ENCODE data around the gene C10orf105.

DNA sequence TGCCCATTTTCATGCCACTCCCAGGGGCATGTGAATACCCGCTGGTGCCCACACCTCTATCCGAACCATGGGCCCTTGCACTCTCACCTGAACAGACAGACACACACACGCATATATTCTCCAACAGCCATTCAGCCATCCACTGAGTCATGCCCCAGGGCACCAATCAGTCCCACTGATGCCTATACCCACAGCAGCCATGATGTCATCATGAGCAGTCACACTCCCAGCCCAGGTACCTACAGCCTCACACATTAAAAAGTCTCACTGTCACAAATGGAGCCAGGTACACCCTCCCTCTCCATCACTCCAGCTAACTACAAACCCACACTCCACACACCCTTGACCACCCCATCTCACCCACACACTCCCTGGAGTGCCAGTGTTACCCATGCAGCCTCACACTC is 41.5 kb upstream of the C10orf105 start:
- no peak for TF ChIP-seq RFX5 (IDR thresholded peaks at IDR 0.05; ENCODE audit: low read length)
- no peak for TF ChIP-seq MXI1 (IDR thresholded peaks at IDR 0.05; ENCODE audit: low read depth, low read length)
- TF ChIP-seq, protein P1, sequence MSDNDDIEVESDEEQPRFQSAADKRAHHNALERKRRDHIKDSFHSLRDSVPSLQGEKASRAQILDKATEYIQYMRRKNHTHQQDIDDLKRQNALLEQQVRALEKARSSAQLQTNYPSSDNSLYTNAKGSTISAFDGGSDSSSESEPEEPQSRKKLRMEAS (IDR thresholded peaks at IDR 0.05; ENCODE audit: low read depth) = no peak
- TF ChIP-seq TAF1 (IDR thresholded peaks at IDR 0.05; ENCODE audit: borderline replicate concordance, low read depth, low read length) = no peak
- TF ChIP-seq, protein P2, sequence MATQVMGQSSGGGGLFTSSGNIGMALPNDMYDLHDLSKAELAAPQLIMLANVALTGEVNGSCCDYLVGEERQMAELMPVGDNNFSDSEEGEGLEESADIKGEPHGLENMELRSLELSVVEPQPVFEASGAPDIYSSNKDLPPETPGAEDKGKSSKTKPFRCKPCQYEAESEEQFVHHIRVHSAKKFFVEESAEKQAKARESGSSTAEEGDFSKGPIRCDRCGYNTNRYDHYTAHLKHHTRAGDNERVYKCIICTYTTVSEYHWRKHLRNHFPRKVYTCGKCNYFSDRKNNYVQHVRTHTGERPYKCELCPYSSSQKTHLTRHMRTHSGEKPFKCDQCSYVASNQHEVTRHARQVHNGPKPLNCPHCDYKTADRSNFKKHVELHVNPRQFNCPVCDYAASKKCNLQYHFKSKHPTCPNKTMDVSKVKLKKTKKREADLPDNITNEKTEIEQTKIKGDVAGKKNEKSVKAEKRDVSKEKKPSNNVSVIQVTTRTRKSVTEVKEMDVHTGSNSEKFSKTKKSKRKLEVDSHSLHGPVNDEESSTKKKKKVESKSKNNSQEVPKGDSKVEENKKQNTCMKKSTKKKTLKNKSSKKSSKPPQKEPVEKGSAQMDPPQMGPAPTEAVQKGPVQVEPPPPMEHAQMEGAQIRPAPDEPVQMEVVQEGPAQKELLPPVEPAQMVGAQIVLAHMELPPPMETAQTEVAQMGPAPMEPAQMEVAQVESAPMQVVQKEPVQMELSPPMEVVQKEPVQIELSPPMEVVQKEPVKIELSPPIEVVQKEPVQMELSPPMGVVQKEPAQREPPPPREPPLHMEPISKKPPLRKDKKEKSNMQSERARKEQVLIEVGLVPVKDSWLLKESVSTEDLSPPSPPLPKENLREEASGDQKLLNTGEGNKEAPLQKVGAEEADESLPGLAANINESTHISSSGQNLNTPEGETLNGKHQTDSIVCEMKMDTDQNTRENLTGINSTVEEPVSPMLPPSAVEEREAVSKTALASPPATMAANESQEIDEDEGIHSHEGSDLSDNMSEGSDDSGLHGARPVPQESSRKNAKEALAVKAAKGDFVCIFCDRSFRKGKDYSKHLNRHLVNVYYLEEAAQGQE (IDR thresholded peaks at IDR 0.05; ENCODE audit: low read depth, low read length) = no peak
- TF ChIP-seq SMC3 (IDR thresholded peaks at IDR 0.05; ENCODE audit: low read depth, low read length) = no peak
- TF ChIP-seq RAD21 (IDR thresholded peaks at IDR 0.05; ENCODE audit: low read length) = no peak
- TF ChIP-seq, protein P3, sequence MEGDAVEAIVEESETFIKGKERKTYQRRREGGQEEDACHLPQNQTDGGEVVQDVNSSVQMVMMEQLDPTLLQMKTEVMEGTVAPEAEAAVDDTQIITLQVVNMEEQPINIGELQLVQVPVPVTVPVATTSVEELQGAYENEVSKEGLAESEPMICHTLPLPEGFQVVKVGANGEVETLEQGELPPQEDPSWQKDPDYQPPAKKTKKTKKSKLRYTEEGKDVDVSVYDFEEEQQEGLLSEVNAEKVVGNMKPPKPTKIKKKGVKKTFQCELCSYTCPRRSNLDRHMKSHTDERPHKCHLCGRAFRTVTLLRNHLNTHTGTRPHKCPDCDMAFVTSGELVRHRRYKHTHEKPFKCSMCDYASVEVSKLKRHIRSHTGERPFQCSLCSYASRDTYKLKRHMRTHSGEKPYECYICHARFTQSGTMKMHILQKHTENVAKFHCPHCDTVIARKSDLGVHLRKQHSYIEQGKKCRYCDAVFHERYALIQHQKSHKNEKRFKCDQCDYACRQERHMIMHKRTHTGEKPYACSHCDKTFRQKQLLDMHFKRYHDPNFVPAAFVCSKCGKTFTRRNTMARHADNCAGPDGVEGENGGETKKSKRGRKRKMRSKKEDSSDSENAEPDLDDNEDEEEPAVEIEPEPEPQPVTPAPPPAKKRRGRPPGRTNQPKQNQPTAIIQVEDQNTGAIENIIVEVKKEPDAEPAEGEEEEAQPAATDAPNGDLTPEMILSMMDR (IDR thresholded peaks at IDR 0.05) = no peak
- no peak for TF ChIP-seq NFIC (IDR thresholded peaks at IDR 0.05; ENCODE audit: borderline replicate concordance)
- no peak for TF ChIP-seq EP300 (IDR thresholded peaks at IDR 0.05; ENCODE audit: borderline replicate concordance in 1 of 2, low read depth in 1 of 2, low read length in 1 of 2)
